ENCODE results near the gene LYRM4.
"Not testable (repeated sequence)": the region's sequence is repeated elsewhere in the genome, so short reads cannot be mapped to it uniquely, and the experiment has no call there.

Gene LYRM4

GRCh38 chr6:5125152-5126006, 135.4 kb downstream of the LYRM4 start:
- in situ Hi-C loops (cut with MboI; ENCODE audit: low sequenced_read_pairs): no loop called here

GRCh38 chr6:5124526-5124925, 136.2 kb downstream of the LYRM4 start:
- in situ Hi-C loops (cut with MboI; ENCODE audit: low sequenced_read_pairs): no loop called here

GRCh38 chr6:5123296-5124143, 137.2 kb downstream of the LYRM4 start:
- in situ Hi-C loops (cut with MboI; ENCODE audit: low sequenced_read_pairs): no loop called here

GRCh38 chr6:5122504-5123112, 138.1 kb downstream of the LYRM4 start:
- in situ Hi-C loops (cut with MboI; ENCODE audit: low sequenced_read_pairs): no loop called here

- in situ Hi-C loops (cut with MboI; ENCODE audit: low sequenced_read_pairs): no loop called here
These were observed 138.8 kb downstream of the LYRM4 start for GRCh38 chr6:5121956-5122355.

GRCh38 chr6:5121479-5121878, 139.3 kb downstream of the LYRM4 start:
- in situ Hi-C loops (cut with MboI; ENCODE audit: low sequenced_read_pairs): no loop called here

- in situ Hi-C loops (cut with MboI; ENCODE audit: low sequenced_read_pairs): not testable (repeated sequence)
These were observed 140.2 kb downstream of the LYRM4 start for GRCh38 chr6:5120543-5120942.

GRCh38 chr6:5120011-5120410, 140.7 kb downstream of the LYRM4 start:
- in situ Hi-C loops (cut with MboI; ENCODE audit: low sequenced_read_pairs): no loop called here

GRCh38 chr6:5119090-5119951, 141.4 kb downstream of the LYRM4 start:
- in situ Hi-C loops (cut with MboI; ENCODE audit: low sequenced_read_pairs): no loop called here

GRCh38 chr6:5116243-5116991, 144.3 kb downstream of the LYRM4 start:
- in situ Hi-C loops (cut with MboI; ENCODE audit: low sequenced_read_pairs): no loop called here

- in situ Hi-C loops (cut with MboI; ENCODE audit: low sequenced_read_pairs): no loop called here
These were observed 145.6 kb downstream of the LYRM4 start for GRCh38 chr6:5115168-5115567.

- in situ Hi-C loops (cut with MboI; ENCODE audit: low sequenced_read_pairs): no loop called here
These were observed 147.7 kb downstream of the LYRM4 start for GRCh38 chr6:5113096-5113495.

- in situ Hi-C loops (cut with MboI; ENCODE audit: low sequenced_read_pairs): no loop called here
These were observed 148.5 kb downstream of the LYRM4 start for GRCh38 chr6:5112066-5112799.

- in situ Hi-C loops (cut with MboI; ENCODE audit: low sequenced_read_pairs): no loop called here
These were observed 149.1 kb downstream of the LYRM4 start for GRCh38 chr6:5111626-5112025.

- in situ Hi-C loops (cut with MboI; ENCODE audit: low sequenced_read_pairs): no loop called here
These were observed 150.5 kb downstream of the LYRM4 start for GRCh38 chr6:5110246-5110645.

- in situ Hi-C loops (cut with MboI; ENCODE audit: low sequenced_read_pairs): no loop called here
These were observed 151.3 kb downstream of the LYRM4 start for GRCh38 chr6:5109436-5109835.

GRCh38 chr6:5108536-5109150, 152.1 kb downstream of the LYRM4 start:
- in situ Hi-C loops (cut with MboI; ENCODE audit: low sequenced_read_pairs): no loop called here

- in situ Hi-C loops (cut with MboI; ENCODE audit: low sequenced_read_pairs): no loop called here
These were observed 152.7 kb downstream of the LYRM4 start for GRCh38 chr6:5108068-5108467.

- in situ Hi-C loops (cut with MboI; ENCODE audit: low sequenced_read_pairs): no loop called here
These were observed 153.4 kb downstream of the LYRM4 start for GRCh38 chr6:5107341-5107740.
